IPS DF 4.7 (cell line): ENCODE measurements around the gene KLC1.

Source experiments
- DNase-seq: peaks from one replicate; pipeline ENCODE4 v3.0.0-alpha.2; 2013; ENCODE audit warnings: low spot score; ENCODE audit errors: extremely low read depth

KLC1 gene

DNA sequence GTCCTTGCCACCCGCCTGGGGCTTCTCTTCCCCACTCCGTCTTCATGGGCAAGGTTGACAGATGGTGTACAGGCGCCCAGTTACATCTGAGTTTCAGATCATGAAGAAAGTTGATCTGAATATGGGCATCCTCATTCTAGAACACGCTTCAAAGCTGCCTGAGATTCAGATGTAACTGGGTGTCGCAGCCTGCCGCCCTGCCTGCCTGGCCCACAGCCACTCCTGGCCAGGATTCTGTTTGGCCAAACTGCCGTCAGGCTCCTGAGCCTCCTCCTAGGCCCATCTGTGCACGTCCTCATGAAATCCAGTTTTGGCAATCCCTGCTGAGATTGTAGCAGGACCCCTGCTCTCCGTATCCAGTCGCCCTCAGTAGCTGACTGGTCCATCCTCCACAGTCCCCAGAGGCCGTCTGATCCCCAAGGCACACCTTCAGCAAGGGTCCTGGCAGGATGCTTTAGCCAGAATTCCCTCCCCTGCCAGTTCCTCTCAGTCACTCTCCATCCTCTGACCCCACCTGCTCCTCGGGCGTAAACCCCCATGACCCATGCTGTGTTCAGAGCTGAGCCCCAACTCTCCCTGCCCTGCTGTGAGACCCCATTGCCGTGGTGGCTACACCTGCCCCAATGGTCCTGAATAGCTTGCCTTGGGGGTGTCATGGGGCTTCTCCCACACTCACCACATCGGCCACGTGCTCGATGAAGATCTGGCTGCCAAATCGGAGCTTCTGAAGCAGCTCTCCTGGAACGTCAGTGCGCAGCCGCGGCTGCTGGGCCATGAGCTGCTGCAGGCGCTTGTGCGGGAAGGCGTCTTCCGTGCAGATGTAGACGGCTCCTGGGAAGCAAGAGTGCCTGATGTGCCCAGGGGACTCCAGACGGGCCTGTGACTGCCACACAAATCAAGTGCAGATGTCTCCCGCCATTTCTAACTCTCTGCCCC, 73.8 kb downstream of the KLC1 start:
- no peak for DNase-seq

DNA sequence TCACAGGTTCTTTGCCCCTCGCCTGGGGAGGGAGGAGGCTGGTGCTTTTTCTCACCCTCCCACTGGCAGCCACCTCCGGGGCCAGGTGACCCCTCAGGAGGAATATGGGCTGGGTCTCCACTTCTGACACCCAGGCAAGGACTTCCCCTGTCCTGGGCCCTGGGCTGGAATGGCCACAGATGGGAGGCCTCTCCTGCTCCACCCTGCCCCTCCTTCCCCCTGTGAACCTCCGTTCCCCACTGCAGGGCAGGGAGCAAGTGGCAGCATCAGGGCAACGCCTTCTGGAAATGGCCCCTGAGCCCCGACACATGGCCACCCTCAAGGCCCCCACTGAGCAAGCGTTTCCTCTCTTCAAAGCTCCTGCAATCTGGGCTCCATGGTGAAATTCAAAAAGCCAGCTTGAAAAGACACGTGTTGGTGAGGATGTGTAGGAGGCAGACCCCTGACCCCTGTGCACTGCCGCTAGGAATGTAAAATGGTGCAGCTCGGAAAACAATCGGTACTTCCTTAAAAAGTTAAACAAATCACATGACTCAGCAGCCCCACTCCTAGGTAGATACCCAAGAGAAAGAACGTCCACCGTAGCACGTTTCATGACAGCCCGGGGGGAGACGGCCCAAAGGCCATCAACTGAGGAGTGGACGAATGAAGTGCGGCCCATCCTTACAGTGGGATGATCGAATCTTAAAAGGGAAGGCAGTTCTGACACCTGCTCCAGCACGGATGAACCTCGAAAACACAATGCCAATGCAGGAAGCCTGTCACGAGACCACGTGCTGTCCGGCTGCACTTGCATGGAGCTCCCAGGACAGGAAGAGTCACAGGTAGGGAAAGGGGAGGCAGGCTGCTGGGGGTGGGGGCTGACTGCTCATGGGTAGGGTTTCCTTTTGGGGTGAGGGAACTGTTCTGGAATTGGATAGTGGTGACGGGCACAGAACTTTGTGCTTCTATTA, 74.7 kb downstream of the KLC1 start:
- no peak for DNase-seq

GRCh38 chr14:103704708-103705107, 75.7 kb downstream of the KLC1 start:
- no peak for DNase-seq

- no peak for DNase-seq
These were observed 76.1 kb downstream of the KLC1 start for GRCh38 chr14:103705118-103705503.

DNA sequence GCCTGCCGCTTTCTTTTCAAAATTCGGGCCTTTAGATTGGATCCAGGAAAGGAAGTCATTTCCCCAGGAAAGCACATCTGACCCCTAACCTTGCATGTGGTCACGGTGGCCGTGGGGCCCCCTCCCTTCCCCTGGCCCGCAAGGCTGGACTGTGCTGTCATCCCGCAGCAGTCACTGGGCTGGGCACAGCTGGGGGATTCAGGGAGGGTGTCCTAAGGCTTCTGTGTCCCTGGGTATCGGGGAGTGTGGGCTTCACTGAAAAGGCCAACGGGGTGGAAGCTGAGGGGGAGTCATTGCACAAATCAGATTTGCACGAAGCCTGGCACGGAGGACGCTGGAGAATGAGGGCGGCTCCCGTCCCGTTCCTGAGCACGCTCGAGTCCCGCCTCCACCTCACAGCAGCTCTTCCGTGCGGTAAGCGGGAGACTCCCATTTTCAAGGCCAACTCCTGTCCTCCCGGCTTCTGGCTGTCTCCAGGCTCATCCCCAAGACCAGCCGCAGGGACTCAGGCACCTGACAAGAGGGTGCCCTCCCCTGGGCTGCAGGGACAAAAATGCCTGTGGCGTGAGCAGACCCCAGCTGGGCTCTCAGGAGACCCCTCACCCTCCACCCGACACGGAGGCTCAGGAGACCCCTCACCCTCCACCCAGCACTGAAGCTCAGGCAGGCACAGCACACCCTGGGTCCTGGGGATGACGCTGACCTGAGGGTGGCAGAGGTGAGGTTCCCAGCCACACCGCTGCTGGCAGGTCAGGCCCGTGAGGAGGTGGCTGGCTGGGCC, 76.7 kb downstream of the KLC1 start:
- DNase-seq = no peak

GRCh38 chr14:103706551-103707328, 77.7 kb downstream of the KLC1 start:
- DNase-seq = no peak

DNA sequence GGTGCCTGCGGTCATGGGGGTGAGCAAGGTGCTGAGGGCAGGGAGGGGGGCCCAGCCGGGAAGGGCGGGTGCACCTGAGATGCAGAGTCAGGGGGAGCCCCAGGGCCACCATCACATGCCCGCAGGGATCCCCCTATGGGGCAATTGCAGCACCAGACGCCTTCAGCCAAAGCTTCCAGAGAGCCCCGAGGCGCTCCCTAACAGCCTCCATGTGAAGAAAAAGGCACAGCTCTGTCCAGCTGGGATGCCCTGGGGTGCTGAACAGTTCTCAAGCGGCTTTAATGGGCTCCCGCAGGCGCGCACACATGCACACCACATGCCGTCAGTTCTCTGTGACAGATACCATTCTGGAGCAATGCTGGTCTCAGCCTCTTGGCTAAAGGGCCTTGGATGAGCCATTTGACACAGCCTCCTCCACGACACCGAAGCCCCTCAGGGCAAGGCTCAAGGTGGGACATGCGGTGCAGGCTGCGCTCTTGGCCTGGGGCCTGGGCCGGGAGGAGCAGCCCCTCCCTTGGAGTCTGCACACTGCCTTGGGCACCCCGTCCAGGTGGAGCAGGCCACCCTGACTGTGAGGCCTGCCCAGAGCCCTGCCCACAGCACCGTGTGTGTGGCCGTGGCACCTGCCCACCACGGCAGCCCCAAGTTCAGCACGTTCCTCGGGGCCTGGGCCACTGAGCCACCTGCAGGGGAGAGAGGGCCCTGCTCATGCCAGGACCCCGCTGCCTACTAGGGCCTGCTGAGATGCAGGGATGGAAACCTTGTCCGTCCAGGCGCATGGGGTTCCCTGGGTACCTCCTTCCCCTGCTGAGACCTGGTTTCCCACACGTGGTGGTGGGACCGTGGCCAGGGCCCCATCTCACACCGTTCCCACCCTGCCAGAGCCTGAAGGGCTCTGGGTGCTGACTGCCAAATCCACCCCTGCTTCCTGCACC, 78.6 kb downstream of the KLC1 start:
- DNase-seq = no peak

DNA sequence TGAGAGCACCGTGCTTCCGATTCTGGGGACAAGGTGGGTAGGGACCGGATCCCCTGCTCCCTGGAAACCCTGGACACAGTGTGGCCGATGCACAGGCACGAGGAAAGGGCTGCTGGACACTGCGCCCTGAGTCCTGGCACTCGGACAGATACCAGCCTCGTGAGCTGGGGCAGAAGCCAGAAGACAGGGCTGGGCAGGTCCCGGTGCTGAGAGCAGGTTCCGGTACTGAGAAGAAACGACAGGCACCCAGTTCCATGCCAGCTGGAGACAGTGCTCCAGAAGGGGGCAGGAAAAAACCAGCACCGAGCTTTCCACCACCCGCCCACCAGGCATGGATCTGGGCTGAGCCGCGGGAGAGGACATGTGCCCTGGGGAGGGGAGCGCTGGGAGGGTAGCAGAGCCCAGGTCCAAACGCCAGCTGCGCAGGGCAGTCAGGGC, 79.8 kb downstream of the KLC1 start:
- DNase-seq = no peak

GRCh38 chr14:103709814-103710213, 80.8 kb downstream of the KLC1 start:
- no peak for DNase-seq

- DNase-seq = no peak
These were observed 81.9 kb downstream of the KLC1 start for GRCh38 chr14:103710771-103711377.

DNA sequence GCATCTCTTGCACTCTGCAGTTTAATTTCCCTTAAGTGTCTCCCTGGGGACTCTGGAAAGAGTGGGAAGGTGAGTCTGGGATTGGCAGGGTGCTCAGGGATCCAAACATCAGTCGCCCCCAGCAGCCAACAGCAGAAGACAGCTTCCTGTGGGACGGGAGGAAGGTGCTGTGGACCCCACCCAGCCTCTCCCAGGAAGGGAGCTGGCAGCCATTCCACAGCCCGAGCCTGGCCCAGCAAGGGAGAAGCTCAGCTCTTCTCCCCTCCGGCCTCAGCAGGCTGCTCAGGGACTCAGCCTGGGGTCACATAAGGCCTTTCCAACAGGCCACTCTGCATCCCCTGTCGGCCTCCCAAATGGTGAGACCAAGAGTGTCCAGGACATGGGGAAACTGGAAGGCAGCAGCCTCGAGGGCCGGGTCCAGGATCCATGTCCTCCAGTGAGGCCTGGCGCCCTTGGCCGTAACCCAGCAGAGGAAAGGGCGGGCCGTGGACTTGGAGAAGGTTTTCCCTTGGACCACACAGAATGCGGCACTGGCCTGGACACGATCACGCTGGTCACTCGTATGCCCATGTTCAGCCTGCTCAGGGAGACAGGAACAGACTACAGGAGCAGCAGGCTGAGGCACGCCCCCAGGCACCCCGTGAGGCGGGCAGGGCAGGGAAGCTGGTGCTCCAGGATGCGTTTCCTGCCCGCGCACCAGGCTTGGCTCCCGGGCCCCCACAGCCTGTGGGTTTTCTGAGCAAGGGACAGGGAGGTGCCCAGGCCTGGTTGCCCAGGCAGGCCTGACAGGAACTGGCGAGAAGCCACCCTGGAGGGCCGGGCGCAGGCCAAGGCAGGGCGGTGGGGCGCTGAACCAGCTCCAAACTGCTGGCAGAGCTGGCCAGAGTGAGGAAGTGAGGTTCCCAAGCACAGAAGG, 82.8 kb downstream of the KLC1 start:
- DNase-seq = no peak

- no peak for DNase-seq
These were observed 83.7 kb downstream of the KLC1 start for GRCh38 chr14:103712633-103713247.

- DNase-seq = no peak
These were observed 84.5 kb downstream of the KLC1 start for GRCh38 chr14:103713304-103714062.

DNA sequence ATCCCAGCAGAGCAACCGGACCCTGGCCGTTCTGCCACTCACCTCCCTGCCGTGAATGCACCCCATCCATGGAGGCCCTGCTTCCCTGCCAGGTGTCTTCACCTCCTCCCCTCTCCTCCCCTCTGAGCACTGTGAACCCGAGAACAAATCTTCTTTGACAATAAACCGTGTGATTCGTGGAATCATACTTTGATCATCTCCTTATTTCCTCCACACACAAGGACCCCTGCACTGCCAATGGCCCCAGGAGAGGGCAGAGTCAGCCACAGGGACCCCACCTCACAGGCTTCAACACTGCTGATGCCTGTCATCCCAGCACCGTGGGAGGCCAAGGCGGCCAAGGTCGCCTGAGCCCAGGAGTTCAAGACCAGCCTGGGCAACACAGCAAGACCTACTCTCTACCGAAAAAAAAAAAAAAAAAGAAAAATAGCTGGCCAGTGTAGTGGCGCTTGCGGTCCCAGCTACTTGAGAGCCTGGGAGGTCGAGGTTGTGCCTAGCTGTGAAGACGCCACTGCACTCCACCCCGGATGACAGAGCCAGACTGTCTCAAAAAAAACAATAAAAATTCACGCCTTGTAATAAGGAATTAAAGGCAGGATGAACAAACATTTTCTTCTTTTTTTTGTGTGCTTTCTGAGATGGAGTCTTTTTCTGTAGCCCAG, 85.2 kb downstream of the KLC1 start:
- DNase-seq = no peak

- DNase-seq = peak; percentile 96
These were observed 86.3 kb downstream of the KLC1 start, which contains the start of the genes XRCC3 and ZFYVE21 for GRCh38 chr14:103715052-103716000. XRCC3 (minus strand) TSS chr14:103715451; CDS start chr14:103711087, 4,364 bp downstream. ZFYVE21 (plus strand) TSS chr14:103715810; CDS start chr14:103715842, 32 bp downstream.
